ENCODE results near the gene RELN.

The RELN gene

DNA sequence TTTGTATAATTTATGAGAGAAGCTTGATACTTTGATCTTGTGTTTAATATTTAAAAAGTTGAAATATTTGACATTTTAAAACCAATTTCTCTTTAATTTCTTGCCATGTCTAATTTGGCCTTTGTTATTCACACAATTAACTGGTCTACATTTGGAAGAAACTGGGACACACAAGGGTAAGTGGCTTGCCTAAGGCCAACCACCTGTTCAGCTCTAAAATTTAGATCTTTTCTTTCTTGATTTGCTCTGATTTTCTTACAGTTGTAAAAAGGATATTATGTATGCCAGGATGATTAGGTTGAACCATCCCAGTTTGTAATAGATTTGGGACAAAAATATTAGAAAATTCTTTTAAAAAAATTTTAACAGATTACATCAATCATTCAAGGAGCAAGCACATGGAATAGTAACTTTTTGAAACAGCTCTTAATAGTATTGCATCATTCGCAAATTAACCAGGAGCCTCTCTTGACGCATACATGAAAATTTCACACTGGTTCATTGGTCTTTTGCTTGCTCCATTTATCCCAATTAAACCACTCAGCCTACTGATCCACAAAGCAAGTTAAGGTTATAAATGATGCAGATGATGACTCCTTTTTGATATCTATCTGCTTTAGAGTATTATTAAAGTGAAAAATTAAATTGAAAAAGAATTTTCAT, 321.0 kb downstream of the RELN start:
- DNase-seq = no peak

DNA sequence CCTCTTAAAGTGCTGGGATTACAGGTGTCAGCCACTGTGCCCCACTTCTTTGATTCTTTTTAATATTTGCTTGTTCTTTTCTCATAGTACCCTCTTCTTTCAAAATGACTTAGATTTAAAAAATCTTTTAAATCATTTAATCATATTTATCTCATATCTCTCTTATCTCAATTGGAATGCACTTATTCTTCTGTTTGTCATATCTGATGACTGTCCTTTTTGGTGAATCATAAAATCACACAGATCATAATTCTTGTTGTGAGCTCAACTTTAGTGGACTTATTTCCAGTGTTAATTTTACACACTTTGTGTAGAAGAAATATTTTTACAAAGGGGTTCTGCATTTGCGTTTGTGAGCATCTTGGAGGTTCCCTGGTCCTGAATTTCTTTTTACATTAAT, 323.1 kb downstream of the RELN start:
- no peak for DNase-seq

DNA sequence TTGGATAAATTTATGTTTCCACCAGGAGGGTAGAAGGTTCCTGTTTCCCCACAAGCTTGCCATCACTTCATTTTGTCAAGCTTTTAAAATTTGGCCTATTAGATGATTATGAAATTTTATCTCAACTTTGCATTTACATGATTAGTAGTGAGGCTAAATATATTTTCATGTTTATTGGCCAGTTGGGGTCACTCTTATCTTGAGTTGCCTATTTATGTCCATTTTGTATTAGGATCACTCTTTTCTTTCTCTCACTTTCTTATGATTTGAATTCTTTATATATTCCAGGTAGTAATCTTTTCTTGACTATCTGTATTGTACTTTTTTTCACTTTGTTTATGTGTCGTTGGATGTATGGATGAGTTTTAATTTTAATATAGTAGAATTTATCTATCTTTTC, 324.9 kb downstream of the RELN start:
- DNase-seq = no peak

DNA sequence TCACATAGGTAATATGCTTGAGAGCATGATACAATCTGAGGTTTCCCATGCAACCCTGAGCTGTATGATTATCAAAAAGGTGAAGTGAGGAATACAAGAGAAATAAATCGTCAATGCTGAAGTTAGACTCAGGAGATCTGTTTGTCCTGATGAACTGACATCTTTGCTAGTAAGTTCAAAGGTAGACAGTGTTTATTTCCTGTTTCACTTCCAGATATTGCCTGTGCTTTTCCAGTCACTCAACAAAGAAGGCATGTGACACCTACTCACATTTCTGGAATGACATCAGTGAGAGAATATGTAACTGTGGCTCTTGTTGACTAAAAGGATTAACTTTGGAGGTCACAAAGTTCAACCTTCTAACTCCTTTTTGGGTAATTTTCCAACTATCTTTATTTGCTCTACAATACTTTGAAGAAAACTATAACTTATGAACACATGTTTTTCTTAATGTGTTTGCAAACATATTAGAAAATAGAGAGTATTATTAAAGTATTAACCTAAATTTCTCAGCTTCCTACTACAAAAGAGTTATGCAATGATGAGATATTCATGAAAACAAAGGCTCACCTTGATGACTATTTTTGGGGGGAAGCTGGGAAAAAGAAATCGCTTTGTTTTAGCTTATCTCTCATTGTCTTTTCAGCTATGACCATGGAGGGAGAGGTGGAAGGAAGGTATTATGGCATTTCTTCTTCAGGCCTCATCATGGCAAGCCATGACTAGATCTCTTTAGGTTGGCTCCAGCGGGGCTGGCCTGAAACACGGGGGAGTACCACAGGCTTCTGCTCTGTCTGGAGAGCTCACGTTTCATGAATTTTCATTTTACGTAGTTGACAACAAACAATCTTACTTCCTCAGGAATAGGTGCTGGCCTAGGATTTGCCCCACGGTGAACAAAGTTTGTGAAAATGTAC, 328.7 kb downstream of the RELN start:
- no peak for DNase-seq

DNA sequence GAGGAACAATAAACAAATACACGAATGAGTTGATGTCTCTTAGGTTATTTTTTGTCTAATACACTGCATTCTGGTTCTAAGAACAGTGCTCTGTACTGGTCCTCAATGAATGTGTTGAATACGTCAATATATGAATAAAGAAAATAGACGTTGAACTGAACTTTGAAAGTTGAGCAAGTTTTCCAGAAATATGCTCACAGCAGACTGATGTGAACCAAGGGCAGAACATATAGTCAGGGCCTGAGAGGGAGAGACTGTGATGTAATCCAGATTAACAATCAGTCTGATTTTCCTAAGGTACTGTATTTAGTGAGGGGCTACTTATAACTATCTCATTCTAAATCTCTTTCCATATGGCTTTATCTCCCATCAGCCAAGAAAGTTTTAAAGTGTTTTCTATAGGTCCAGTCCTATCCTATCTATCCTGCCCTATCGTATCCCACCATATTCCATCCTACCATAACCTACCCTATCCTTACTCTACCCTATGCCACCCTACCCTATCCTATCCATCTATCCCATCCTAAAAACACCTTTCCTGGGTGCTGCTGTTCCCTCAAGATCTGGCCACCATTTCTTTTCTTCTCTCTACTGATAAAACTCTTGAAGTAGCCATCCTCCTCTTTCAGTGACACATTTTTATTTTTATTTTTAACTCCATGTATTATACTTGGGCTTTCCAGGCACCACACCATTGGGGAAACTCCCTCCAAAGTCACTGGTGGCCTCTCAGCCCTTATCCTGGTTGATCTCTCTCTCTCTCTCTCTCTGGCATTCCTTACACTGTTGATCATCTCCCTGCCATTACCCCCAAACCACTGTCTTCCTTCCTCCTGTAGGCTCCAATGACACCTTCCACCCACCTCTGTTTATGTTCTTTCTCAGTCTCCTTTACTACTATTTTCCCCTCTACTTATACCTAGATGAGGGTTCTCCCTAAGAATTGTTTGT, 331.1 kb downstream of the RELN start:
- DNase-seq = no peak

DNA sequence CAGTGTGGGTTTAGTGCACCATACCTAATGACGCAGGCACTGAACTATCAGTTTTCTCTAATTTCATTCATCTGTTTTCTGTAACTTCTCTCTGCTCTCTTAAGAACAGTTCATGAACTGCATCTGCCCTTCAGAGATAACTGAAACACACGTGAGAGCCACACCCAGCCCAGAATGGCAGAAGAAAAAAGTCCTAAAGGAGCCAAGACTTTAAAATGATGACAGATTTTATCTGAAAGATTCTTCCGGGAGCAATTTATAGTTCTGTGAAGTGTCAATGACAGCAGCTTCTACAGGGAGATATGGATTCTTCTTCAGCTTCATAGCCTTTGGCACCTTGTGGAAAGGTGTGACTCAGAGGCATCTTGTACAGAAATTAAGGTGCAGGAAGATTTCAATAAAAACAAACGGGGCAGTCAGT, 332.0 kb downstream of the RELN start:
- no peak for DNase-seq

DNA sequence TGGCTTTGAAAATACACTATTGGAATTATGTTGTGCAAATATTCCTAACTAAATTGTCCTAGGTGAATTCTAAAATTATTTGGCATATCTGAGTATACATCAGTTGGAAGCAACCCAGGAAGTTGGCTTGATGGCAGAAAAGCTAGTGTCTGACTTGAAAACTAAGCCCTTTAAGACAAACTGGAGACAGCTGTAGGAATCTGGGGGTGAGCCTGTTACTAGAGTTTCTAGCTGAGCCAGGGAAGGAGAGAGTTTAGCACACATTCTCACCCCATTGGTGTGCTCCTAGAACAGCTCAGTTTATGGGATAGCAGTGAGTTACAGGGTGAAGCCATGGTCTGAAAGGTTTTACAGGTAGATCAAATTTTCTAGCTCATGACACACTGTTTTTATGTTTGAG, 333.2 kb downstream of the RELN start:
- no peak for DNase-seq

DNA sequence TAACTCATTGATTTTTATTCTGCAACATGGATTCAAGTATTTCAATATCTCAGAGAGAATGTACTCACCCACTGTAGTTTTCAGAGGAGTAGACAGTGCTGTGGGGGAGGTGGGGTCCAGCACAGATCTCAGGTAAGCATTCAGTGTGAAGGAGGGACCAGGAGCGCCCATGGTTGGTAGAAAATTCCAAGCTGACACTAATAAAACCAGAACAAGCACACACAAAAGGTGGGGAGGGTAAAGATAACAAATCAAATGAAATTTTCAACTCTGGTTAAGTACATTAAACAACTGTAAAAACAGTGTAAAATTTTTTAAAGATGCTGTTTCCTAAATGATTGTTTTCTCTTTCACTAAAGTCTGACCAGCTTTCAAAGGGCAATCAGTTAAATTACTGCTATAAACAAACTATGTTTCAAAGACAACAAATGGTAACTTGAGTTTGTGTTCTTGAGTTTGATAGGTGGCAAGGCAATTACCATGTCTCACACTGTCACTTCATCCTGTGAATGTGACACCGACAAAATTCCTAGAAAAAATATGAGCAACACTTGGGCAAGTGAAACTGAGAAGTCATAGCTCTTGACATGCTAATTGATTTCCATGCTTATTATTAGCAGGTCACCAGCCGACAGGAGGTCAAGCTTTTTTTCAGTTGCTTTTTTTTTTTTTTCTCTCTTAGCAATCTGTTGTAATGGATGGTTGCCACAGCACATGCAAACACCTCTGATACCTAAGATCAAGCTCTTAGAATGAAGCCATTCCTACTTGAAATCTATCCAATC, 337.7 kb downstream of the RELN start:
- no peak for DNase-seq

DNA sequence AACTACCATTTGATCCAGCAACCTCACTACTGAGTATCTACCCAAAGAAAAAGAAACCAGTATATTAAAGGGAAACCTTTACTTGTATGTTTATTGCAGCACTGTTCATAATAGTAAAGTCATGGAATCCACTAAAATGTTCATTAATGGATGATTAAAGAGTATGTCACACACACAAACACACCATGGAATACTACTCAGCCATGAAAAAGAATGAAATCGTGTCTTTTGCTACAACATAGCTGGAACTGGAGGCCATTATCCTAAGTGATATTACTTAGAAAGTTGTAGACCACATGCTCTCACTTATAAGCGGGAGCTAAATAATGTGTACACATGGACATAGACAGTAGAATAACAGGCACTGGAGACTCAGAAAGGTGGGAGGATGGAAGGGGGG, 340.4 kb downstream of the RELN start:
- no peak for DNase-seq

DNA sequence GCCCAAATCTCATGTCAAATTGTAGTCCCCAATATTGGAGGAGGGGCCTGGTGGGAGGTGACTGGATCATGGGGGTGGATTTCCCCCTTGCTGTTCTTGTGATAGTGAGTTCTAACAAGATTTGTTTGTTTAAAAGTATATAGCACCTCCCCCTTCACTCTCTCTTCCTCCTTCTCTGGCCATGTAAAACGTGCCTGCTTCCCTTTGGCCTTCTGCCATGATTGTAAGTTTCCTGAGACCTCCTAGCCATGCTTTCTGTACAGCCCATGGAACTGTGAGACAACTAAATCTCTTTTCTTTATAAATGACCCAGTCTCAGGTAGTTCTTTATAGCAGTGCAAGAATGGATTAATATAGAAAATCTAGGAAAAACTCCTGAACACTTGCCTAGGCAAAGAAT, 341.3 kb downstream of the RELN start:
- no peak for DNase-seq

DNA sequence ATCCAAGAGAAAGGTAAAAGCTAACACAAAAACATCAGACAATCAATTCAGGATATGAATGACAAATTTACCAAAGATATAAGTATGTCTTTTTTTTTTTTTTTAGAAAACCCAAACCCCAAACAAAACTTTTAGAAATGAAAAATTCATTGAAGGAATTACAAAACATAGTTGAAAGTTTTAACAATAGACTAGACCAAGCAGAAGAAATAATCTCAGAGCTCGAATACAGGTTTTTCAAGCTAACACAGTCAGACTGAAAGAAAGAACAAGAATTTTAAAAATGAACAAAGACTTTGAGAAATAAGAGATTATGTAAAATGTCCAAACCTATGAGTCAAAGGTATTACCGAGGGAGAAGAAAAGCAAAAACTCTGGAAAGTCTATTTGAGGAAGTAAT, 345.1 kb downstream of the RELN start:
- no peak for DNase-seq

DNA sequence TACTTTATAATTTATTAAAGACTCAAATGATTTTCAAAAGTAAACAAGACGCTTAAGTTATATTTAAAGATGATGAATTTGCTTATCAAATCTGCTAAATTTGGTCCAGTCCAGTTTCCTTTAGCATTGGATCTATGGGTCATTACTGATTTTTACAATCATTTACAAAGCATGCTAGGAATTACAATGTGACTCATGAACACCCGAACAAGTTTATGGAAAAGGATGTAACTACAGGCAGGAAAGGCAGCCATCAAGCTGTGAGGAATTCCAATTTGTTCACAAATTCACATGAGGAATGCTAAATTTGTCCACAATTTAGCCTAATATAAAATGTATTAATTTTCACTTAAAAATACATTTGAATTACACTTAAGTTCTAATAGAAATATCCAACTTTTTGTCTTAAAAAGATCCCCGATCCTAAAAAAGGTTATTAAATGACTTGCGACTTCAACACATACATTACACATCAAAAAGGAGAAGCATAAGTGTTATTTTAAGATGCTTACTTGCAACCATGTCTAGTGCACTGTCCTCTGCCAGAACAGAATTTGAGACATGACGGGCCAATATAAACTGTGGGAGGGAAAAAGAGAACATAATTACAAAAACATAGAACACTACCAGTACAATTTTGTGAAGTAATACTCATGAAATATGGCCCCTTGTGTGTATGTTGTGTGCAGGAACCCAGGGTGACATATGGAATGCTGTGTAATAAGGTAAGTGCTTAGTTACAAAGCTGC, 349.3 kb downstream of the RELN start:
- DNase-seq = no peak

DNA sequence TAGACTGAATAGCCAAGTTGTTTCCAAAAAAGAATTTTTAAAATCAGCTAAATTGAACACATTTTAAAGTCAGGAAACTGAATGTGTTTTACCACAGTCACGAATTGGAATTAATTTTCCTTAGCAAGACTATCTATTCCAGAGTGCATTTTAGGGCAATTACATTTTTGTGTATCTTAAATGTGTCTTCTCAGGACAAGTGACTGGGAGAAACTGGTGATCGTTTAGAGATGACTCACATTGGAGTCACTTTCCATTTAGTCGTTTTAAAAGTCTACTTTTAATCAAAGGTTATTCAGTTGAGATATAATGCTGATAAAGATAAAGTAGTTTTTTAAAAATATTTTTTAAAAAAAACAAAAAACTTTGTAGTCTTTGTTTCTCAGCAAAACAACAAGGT, 351.7 kb downstream of the RELN start:
- DNase-seq = no peak

DNA sequence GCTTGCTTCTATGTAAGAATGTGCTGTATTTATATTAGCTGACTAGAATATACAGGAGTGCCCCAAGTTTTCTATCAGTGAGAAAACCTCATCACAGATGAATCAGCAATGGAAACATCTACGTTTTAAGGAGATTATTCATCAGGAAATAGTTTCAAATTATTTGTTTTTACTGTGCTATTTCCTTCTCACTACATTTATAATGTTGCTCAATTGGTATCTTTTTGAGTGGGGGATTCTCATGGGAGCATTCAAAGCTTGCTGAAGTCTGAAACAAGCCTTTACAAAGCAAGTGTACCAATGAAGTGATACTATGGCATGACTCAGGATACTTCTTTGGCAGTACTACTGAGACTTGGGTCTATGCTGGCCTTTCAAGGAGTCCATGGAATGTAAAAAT, 352.4 kb downstream of the RELN start:
- no peak for DNase-seq

DNA sequence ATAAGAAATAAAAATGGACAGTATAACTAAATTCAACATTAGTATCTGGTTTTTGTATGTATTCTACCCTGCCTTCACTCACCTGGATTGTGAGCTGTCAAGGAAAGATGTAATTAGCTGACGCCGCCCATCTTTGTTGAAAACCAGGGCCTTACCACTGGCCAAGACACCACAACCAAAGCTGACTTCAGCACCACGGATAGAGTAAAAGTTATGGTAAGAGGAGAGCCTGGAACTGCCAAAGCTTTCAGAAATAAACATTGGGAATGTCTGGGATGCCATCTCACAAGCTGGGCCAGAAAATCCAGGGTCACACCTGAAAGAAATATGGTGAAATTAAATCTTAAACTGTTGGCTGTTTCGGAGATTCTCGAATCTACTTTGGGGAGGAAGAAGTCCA, 353.3 kb downstream of the RELN start:
- DNase-seq = no peak

DNA sequence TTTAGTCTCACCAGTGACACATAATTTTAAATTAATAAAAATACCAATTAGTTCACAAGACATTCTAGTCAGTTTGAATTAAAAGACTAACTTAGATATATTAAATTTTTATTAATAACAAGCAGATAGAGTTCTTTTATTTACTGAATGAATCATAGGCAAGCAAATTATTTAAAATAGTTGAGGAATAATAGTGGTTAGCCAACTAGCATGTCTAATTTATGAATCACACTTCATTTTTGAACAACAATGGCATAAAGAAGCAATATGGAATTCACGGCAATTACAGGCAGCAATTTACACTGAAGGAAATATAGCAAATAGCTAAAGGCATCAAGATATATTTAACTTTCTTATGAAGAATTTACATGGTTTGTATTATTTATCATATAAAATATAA, 356.5 kb downstream of the RELN start:
- no peak for DNase-seq

DNA sequence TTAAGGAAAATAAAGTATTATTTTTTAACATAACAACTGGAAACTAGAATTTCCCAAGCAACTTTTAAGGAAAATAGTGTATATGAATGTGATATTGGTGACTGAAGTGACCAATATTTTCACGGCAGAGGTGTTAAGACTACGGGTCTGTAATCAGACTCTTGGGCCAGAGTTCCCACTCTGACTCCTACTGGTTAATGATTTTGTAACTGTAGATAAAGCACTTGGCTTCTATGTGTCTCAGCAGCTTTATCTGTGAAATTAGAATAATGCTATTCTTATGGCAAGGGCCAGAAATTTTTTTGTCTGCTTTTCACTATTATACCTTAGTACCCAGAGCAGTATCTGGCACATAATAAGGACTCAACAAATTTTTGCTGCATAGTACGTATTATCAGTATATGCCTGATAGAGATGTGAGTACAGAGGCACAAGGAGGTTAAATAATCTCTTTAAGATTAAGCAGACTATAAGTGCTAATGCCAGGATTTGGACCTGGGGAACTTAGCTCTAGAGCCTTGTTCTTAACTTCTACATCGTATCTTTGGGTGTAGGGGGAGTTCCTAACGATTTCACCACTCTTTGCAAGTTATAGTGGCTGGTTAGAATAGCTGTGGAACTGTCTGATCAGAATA, 357.3 kb downstream of the RELN start:
- no peak for DNase-seq

DNA sequence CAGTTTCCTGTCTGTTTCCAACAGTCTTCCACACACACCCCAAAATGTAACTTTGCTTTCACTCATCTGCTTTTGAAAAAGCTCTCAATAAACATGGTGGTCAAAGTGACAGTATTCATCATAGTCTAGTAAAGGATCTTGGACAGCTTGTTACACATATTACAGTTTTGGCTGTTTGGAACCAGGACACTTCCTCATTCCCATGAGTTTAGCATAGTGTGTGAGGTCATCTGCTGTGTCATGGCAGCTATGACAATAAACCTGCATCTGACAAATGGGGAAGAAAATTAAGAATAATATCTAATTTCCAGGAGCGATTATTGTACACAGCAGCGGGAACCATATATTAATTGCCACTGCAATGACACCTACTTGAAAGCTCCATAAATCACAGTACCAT, 359.1 kb downstream of the RELN start:
- DNase-seq = no peak

DNA sequence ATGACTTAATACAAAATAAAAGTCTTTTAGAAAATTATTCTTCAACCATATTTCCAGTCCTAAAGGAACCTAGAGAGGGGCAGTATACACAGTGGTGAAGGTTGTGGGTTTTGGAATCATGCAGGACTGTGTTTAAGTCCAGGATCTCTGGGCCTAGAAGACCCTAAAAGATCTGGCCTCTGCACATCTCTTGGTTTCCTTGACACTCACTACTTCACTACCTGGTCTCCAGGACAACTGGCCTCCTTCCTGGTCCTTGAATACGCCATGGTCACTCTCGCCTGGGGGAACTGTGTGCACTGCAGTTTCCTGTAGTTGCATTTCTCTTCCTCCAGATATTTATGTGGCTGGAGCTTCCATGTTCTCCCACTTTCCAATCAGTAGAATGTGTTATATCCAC, 360.7 kb downstream of the RELN start:
- DNase-seq = no peak

DNA sequence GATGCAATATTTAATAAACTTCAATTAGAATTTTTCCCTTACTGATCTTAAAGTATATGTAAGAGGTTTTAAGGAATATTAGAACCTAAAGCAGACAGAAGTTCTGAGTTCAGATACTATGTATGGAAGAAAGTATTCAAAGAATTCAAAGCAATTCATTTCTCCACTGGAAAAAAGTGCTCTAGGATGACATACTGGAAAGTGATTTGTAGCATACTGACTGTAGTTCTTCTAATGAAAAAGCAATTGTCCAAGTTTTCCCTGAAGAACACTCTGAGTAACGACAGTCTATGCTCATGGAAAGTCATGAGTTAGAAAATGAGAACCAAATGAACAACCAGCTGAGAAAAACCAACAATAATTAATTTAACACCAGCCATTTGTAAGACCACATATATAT, 362.7 kb downstream of the RELN start:
- DNase-seq = no peak

DNA sequence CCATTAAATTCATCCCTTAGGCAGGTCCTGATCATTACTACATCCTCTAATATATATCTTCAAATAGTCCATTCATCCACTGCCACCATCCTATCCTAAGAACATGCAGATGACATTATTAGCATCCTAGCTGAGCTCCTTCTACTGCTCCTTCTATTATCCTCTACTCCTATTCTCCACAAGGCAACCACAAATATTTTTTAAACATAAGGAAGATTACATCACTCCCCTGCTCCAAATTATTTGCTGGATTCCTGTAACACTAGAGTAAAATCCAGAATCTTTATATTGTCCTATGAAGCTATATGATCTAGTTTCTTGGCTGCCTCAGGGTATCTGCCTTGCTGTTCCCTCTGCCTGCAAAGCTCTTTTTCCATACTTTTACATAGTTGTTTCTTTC, 367.2 kb downstream of the RELN start:
- no peak for DNase-seq
